ENCODE data around the gene VWF.

Gene VWF

DNA sequence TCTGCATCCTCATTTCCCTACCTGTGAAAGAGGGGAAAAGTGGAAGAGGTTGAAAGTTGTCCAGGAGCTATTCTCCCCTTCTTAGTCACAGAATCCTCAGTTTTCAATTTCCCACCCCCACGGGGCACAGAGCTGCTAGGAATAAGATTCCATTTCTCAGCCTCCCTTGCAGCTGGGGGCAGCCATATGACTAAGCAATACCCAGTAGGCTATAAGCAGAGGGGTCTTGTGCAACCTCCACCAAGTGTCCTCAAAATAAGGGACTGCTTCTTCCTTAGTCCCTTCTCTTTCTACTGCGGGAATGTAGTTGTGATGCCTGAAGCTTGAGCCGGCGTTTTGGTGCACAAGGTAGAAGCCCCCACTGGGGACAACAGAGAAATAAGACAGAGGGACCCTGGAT is 40.9 kb downstream of the VWF start:
- H3K9ac ChIP-seq (ENCODE audit: low read length): no peak overlapping the region
- no peaks in the 10 kb centered on the region for H4K20me1 ChIP-seq (ENCODE audit: insufficient read depth, low read length)
- TF ChIP-seq, protein P1, sequence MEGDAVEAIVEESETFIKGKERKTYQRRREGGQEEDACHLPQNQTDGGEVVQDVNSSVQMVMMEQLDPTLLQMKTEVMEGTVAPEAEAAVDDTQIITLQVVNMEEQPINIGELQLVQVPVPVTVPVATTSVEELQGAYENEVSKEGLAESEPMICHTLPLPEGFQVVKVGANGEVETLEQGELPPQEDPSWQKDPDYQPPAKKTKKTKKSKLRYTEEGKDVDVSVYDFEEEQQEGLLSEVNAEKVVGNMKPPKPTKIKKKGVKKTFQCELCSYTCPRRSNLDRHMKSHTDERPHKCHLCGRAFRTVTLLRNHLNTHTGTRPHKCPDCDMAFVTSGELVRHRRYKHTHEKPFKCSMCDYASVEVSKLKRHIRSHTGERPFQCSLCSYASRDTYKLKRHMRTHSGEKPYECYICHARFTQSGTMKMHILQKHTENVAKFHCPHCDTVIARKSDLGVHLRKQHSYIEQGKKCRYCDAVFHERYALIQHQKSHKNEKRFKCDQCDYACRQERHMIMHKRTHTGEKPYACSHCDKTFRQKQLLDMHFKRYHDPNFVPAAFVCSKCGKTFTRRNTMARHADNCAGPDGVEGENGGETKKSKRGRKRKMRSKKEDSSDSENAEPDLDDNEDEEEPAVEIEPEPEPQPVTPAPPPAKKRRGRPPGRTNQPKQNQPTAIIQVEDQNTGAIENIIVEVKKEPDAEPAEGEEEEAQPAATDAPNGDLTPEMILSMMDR (IDR thresholded peaks at IDR 0.05; ENCODE audit: low read length): no peak
- no peak for TF ChIP-seq EZH2 (optimal IDR thresholded peaks at IDR 0.05; ENCODE audit: low read depth, low read length)
- TF ChIP-seq EZH2phosphoT487 (IDR thresholded peaks at IDR 0.05; ENCODE audit: low read length): no peak
- no peak for DNase-seq
- no peak overlapping the region for H3K4me3 ChIP-seq (ENCODE audit: low read length)
- no peaks in the 10 kb centered on the region for H3K9me2 ChIP-seq (replicated peaks; ENCODE audit: insufficient read depth, low read length)
- no peaks in the 10 kb centered on the region for H3F3A ChIP-seq (ENCODE audit: insufficient read depth, low read length)
- no peaks in the 10 kb centered on the region for H3K36me3 ChIP-seq (replicated peaks; ENCODE audit: insufficient read depth, low read length)
- no peak overlapping the region for H2AFZ ChIP-seq (ENCODE audit: low read length)
- no peaks in the 10 kb centered on the region for H3K79me2 ChIP-seq (ENCODE audit: low read length)
- H3K4me1 ChIP-seq (ENCODE audit: low read length): peaks cover 5% of the 10 kb centered on the region
- no peak overlapping the region for H3K27ac ChIP-seq (ENCODE audit: low read length)
- no peak overlapping the region for H3K4me2 ChIP-seq (ENCODE audit: low read depth, low read length)
- H3K27me3 ChIP-seq (replicated peaks; ENCODE audit: insufficient read depth, low read length): no peaks in the 10 kb centered on the region
- H3K9me3 ChIP-seq (replicated peaks; ENCODE audit: insufficient read depth, low read length): no peaks in the 10 kb centered on the region

DNA sequence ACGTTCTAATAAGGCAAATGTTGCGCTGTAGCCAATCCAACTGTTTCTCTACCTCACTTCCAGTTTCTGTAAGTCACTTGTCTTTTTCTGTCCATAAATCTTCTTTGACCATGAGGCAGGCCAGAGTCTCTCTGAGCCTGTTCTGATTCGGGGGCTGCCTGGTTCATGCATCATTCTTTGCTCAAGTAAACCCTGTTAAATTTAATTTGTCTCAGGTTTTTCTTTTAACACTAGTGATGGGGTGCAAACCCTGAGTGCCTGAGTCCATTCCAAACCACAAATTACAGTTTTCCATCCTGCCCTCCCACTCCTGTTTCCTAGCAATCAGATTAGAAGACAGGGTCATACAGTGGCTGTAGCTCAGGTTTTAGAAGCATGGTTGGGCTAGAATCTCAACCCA is 41.9 kb downstream of the VWF start:
- no peaks in the 10 kb centered on the region for H3K79me2 ChIP-seq (ENCODE audit: low read length)
- H3K9ac ChIP-seq (ENCODE audit: low read length): no peak overlapping the region
- TF ChIP-seq, protein P1 (IDR thresholded peaks at IDR 0.05; ENCODE audit: low read length): no peak
- TF ChIP-seq EZH2 (optimal IDR thresholded peaks at IDR 0.05; ENCODE audit: low read depth, low read length): no peak
- TF ChIP-seq EZH2phosphoT487 (IDR thresholded peaks at IDR 0.05; ENCODE audit: low read length): no peak
- no peaks in the 10 kb centered on the region for H3F3A ChIP-seq (ENCODE audit: insufficient read depth, low read length)
- H3K4me1 ChIP-seq (ENCODE audit: low read length): peaks cover 12% of the 10 kb centered on the region
- no peaks in the 10 kb centered on the region for H3K36me3 ChIP-seq (replicated peaks; ENCODE audit: insufficient read depth, low read length)
- no peaks in the 10 kb centered on the region for H3K27me3 ChIP-seq (replicated peaks; ENCODE audit: insufficient read depth, low read length)
- no peaks in the 10 kb centered on the region for H4K20me1 ChIP-seq (ENCODE audit: insufficient read depth, low read length)
- no peak overlapping the region for H3K4me2 ChIP-seq (ENCODE audit: low read depth, low read length)
- H3K27ac ChIP-seq (ENCODE audit: low read length): no peak overlapping the region
- no peaks in the 10 kb centered on the region for H3K9me3 ChIP-seq (replicated peaks; ENCODE audit: insufficient read depth, low read length)
- H2AFZ ChIP-seq (ENCODE audit: low read length): no peak overlapping the region
- DNase-seq: no peak
- no peak overlapping the region for H3K4me3 ChIP-seq (ENCODE audit: low read length)
- H3K9me2 ChIP-seq (replicated peaks; ENCODE audit: insufficient read depth, low read length): no peaks in the 10 kb centered on the region

DNA sequence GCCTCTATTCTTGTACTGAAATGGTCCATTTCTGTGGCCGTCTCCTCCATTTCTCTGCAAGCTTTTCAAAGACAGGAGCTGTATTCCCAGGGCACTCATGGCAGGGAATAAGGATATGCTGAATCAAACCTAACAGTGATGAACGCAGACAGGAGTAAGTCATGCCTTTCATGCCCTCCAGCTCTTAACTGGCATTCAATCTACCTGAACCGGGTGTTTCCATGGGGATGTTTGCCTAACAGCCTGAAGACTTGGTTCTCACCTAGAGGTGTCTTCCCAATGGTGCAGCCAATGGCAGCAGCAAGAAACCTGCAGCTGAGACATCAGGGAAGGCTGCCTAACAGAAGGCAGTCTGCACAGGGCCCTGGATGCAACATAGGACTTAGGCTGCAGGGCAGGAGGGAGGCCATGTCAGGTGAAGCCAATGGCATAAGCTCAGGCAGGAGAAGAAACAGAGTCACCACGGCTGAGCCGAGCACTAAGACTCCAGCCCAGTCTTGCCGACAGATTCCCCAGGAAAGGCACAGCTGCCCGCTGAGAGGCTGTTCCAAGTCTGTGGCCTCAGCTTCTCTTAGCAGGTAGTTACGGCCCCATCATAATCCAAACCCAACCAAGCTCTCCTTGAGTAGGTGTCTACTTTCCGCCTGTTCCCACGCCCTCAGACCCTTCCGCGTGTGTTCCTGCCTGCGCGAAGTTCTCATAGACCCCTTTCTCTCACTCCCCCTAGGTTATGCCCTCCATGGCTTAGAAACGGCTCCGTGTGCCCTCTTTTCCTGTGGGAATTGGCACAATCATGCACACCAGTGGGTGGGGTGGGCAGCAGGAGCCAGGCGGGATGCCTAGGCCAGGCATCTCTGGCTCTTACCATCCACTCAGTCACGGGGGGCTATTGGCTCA is 44.1 kb downstream of the VWF start:
- Histone ChIP-seq H3K27ac (ENCODE audit: low read length) (no peak overlapping the region), H3K79me2 (ENCODE audit: low read length) (no peaks in the 10 kb centered on the region), H3F3A (ENCODE audit: insufficient read depth, low read length) (no peaks in the 10 kb centered on the region), H3K9me3 (replicated peaks; ENCODE audit: insufficient read depth, low read length) (no peaks in the 10 kb centered on the region), H3K4me1 (ENCODE audit: low read length) (peaks cover 12% of the 10 kb centered on the region), H3K4me2 (ENCODE audit: low read depth, low read length) (no peak overlapping the region), H3K9me2 (replicated peaks; ENCODE audit: insufficient read depth, low read length) (no peaks in the 10 kb centered on the region), H3K4me3 (ENCODE audit: low read length) (no peak overlapping the region), H4K20me1 (ENCODE audit: insufficient read depth, low read length) (no peaks in the 10 kb centered on the region), H3K36me3 (replicated peaks; ENCODE audit: insufficient read depth, low read length) (no peaks in the 10 kb centered on the region), H3K27me3 (replicated peaks; ENCODE audit: insufficient read depth, low read length) (no peaks in the 10 kb centered on the region), H2AFZ (ENCODE audit: low read length) (no peak overlapping the region), H3K9ac (ENCODE audit: low read length) (no peak overlapping the region)
- no peak for DNase-seq
- TF ChIP-seq EZH2phosphoT487 (IDR thresholded peaks at IDR 0.05; ENCODE audit: low read length) (no peak), EZH2 (optimal IDR thresholded peaks at IDR 0.05; ENCODE audit: low read depth, low read length) (no peak)
- TF ChIP-seq, protein P1 (IDR thresholded peaks at IDR 0.05; ENCODE audit: low read length): no peak

Data from MM.1S (cell line).